ENCODE measurements around the gene EEF1A2. TPM values are rescaled to one million over a fixed set of nuclear protein-coding genes. Genes with fewer than 3 reads are reported as not detected.

The EEF1A2 gene
- total and polyA plus RNA-seq, 7 experiments from 2014 or later: 0.08 to 1.5 (median 0.53) TPM; not detected in 2

DNA sequence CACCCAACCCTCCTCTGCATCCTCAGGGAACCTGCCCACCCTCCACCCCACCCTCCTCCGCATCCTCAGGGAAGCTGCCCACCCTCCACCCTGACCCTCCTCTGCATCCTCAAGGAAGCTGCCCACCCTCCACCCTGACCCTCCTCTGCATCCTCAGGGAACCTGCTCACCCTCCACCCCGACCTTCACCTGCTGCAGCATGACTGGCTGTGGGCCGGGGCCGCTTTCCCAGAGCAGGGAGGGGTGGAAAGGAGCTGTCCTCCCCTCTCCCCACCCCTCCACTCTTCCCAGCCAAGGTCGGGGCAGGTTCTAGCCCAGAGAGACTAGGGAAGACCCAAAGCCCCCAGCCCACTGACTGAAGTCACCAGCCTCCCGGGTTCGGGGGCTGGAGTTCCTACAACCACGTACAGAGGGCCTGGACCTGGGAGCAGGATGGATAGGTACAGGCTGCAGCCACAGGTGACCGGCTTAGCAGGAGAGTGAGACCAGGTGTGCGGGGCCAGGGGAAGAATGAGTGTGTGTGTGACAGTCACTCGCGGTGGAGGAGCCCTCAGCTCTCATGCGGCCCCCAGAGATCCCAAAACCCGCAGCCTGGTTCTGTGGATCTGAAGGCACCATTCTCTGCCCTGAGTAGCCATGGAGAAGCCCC, 11.6 kb downstream of the EEF1A2 start:
- ATAC-seq (no peak), DNase-seq (no peak)
- Mint-ChIP-seq H3K36me3 (no peaks in the 10 kb centered on the region), H3K4me3 (peak overlapping the region in 1 of 10 donors; percentile 7), H3K27me3 (peaks cover 5 to 37% (median 16%) of the 10 kb centered on the region in 5 donors), H3K9me3 (peaks cover 0 to 8% (median 0%) of the 10 kb centered on the region in 11 donors), H3K4me1 (peaks cover 0 to 2% (median 0%) of the 10 kb centered on the region in 7 donors), H3K27ac (no peak overlapping the region)
- intact Hi-C loops (cut with micrococcal nuclease): no loop called here
- Histone ChIP-seq H3K9me3 (ENCODE audit: control insufficient read depth in 2 of 3, low read length in 3 of 3) (no peaks in the 10 kb centered on the region), H3K4me1 (ENCODE audit: control insufficient read depth in 2 of 2, insufficient read depth in 2 of 2, low read length in 2 of 2) (no peaks in the 10 kb centered on the region), H3K27ac (ENCODE audit: low read depth, low read length) (no peak overlapping the region), H3K36me3 (ENCODE audit: control insufficient read depth in 2 of 3, insufficient read depth in 3 of 3, low read length in 3 of 3) (no peaks in the 10 kb centered on the region), H3K4me3 (ENCODE audit: low read length) (no peak overlapping the region), H3K27me3 (ENCODE audit: control insufficient read depth in 2 of 2, insufficient read depth in 2 of 2, low read length in 2 of 2) (no peaks in the 10 kb centered on the region)
- POLR2A ChIA-PET: no interaction called here
- CTCF ChIA-PET: no interaction called here

DNA sequence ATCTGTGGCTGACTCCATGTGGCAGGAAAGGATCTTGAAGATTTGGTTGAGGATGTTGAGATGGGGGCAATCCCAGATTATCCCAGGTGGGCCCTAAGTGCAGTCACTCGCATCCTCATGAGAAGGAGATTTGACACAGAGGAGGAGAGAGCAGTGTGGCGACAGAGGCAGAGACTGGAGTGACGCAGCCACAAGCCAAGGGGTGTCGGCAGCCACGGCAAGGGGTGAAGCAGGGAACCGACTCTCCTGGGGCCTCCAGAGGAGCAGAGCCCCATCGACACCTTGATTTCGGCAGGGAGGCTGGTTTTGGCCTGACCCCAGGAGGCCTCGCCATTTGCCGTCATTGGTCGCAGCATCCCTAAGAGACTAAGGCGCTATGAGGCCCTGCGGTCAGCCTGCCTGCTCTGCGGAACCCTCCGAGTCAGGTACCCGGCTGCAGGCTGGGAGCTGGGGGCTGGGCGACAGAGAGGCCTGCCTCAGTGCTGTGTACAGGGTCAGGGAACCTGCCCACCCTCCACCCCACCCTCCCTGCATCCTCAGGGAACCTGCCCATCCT, 12.5 kb downstream of the EEF1A2 start:
- no peaks in the 10 kb centered on the region for H3K4me1 ChIP-seq (ENCODE audit: control insufficient read depth in 2 of 2, insufficient read depth in 2 of 2, low read length in 2 of 2)
- H3K9me3 ChIP-seq (ENCODE audit: control insufficient read depth in 2 of 3, low read length in 3 of 3): no peaks in the 10 kb centered on the region
- DNase-seq (no peak), ATAC-seq (no peak)
- no peak overlapping the region for H3K27ac Mint-ChIP-seq
- POLR2A ChIA-PET: interaction anchor here (0.7 kb wide), 1 partner anchor 11 kb away, joined by 3 read pairs; no protein-coding TSS in a partner anchor
- H3K4me3 Mint-ChIP-seq: no peak overlapping the region
- peaks cover 0 to 2% (median 0%) of the 10 kb centered on the region in 7 donors for H3K4me1 Mint-ChIP-seq
- H3K27me3 ChIP-seq (ENCODE audit: control insufficient read depth in 2 of 2, insufficient read depth in 2 of 2, low read length in 2 of 2): no peaks in the 10 kb centered on the region
- H3K36me3 ChIP-seq (ENCODE audit: control insufficient read depth in 2 of 3, insufficient read depth in 3 of 3, low read length in 3 of 3): no peaks in the 10 kb centered on the region
- CTCF ChIA-PET: no interaction called here
- H3K27me3 Mint-ChIP-seq: peaks cover 8 to 35% (median 17%) of the 10 kb centered on the region in 5 donors
- H3K36me3 Mint-ChIP-seq: no peaks in the 10 kb centered on the region
- no peak overlapping the region for H3K4me3 ChIP-seq (ENCODE audit: low read length)
- no peak overlapping the region for H3K27ac ChIP-seq (ENCODE audit: low read depth, low read length)
- intact Hi-C loops (cut with micrococcal nuclease): no loop called here
- H3K9me3 Mint-ChIP-seq: peaks cover 0 to 7% (median 0%) of the 10 kb centered on the region in 11 donors

DNA sequence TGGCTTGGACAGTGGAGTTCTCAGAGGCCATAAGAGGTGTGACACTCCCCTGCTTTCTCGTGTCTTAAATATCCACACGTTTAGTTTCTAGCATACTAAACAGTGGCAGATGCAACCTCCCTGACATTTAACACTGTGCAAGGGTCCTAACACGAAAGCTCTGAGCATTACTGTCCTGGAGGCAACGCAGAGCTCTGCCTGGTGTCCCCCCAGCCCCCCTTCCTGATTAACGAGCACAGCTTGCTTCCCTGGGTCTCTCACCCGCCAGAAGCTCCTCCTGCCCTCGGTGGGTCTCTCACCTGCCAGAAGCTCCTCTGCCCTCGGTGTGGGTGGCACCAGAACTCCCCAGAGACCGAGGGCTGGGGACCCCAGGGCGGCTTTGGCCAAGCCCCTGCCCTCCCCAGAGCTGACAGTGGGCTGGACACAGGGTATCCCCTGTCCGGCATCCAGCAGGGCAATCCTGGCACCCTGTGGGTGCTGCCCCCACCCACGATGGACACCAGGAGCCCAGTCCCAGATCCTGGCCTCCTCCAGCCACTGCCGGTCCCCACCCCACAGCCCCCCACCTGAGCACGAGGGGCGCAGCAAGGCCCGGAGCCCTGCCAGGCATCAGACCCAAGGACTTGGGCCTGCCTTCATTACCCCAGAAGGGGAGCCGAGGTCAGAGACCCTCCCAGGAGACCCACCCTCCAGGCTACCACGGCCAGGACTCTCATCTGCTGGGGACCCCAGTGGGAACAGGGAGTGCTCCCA, 14.1 kb downstream of the EEF1A2 start:
- no peaks in the 10 kb centered on the region for H3K36me3 ChIP-seq (ENCODE audit: control insufficient read depth in 2 of 3, insufficient read depth in 3 of 3, low read length in 3 of 3)
- intact Hi-C loops (cut with micrococcal nuclease): no loop called here
- no peaks in the 10 kb centered on the region for H3K4me1 ChIP-seq (ENCODE audit: control insufficient read depth in 2 of 2, insufficient read depth in 2 of 2, low read length in 2 of 2)
- no peak overlapping the region for H3K27ac ChIP-seq (ENCODE audit: low read depth, low read length)
- CTCF ChIA-PET: interaction anchor here (0.8 kb wide), 1 partner anchor 9 kb away, joined by 3 read pairs; no protein-coding TSS in a partner anchor
- Mint-ChIP-seq H3K4me3 (no peak overlapping the region), H3K9me3 (peaks cover 0 to 8% (median 0%) of the 10 kb centered on the region in 11 donors), H3K27ac (peak overlapping the region in 1 of 9 donors; percentile 30), H3K4me1 (peaks cover 0 to 2% (median 0%) of the 10 kb centered on the region in 7 donors), H3K27me3 (peaks cover 14 to 38% (median 20%) of the 10 kb centered on the region in 5 donors), H3K36me3 (no peaks in the 10 kb centered on the region)
- no peaks in the 10 kb centered on the region for H3K27me3 ChIP-seq (ENCODE audit: control insufficient read depth in 2 of 2, insufficient read depth in 2 of 2, low read length in 2 of 2)
- no peaks in the 10 kb centered on the region for H3K9me3 ChIP-seq (ENCODE audit: control insufficient read depth in 2 of 3, low read length in 3 of 3)
- ATAC-seq (no peak), DNase-seq (no peak)
- no peak overlapping the region for H3K4me3 ChIP-seq (ENCODE audit: low read length)
- POLR2A ChIA-PET: no interaction called here

DNA sequence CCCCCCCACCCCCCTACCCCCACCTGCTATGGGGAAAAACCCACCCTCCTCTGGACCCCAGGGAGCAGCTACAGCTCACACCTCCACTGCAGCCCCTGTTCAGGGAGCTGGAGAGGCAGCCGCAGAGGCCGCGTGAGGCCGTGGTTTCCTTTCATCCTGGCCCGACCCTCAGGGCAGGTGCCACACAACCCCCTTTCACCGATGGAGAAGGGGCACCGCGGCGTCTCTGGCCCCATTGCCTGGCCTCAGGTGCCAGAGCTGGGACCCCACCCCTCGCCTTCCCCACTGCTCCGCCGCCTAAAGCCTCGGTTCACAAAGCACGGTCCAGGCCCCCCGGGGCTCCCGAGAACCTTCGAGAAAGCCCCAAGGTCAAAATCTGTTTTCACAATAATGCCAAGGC, 14.6 kb downstream of the EEF1A2 start:
- DNase-seq: no peak
- no peaks in the 10 kb centered on the region for H3K27me3 ChIP-seq (ENCODE audit: control insufficient read depth in 2 of 2, insufficient read depth in 2 of 2, low read length in 2 of 2)
- intact Hi-C loops (cut with micrococcal nuclease): no loop called here

DNA sequence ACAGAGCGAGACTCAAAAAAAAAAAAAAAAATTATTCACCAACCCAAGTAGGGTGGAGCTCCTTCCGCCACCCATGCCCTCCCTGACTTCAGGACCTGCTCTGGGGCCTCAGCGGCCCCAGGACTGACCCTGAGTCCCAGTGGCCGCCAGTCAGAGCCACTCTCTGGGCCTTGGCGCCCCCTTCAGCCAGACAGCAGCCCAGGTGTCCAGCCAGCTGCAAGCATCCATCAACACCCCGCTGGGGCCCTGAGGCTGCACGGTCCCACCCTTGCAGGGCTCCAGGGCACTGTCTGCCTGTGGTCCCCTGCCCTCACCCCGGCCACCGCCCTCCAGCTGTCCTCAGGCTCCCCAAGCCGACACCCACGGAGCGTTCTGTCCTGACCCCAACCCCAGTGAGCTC, 15.0 kb downstream of the EEF1A2 start:
- H3K27ac Mint-ChIP-seq: no peak overlapping the region
- peaks cover 16 to 35% (median 20%) of the 10 kb centered on the region in 5 donors for H3K27me3 Mint-ChIP-seq
- POLR2A ChIA-PET: no interaction called here
- Histone ChIP-seq H3K27me3 (ENCODE audit: control insufficient read depth in 2 of 2, insufficient read depth in 2 of 2, low read length in 2 of 2) (no peaks in the 10 kb centered on the region), H3K4me3 (ENCODE audit: low read length) (no peak overlapping the region), H3K36me3 (ENCODE audit: control insufficient read depth in 2 of 3, insufficient read depth in 3 of 3, low read length in 3 of 3) (no peaks in the 10 kb centered on the region), H3K27ac (ENCODE audit: low read depth, low read length) (no peak overlapping the region), H3K4me1 (ENCODE audit: control insufficient read depth in 2 of 2, insufficient read depth in 2 of 2, low read length in 2 of 2) (no peaks in the 10 kb centered on the region), H3K9me3 (ENCODE audit: control insufficient read depth in 2 of 3, low read length in 3 of 3) (no peaks in the 10 kb centered on the region)
- H3K4me1 Mint-ChIP-seq: peaks cover 0 to 2% (median 0%) of the 10 kb centered on the region in 7 donors
- H3K9me3 Mint-ChIP-seq: peaks cover 0 to 5% (median 0%) of the 10 kb centered on the region in 11 donors
- ATAC-seq (no peak), DNase-seq (no peak)
- intact Hi-C loops (cut with micrococcal nuclease): no loop called here
- no peaks in the 10 kb centered on the region for H3K36me3 Mint-ChIP-seq
- CTCF ChIA-PET: no interaction called here
- H3K4me3 Mint-ChIP-seq: no peak overlapping the region

More for the DNA sequence above, 14.6 kb downstream of the EEF1A2 start:
- Mint-ChIP-seq H3K4me1 (peaks cover 0 to 2% (median 0%) of the 10 kb centered on the region in 7 donors), H3K27ac (peak overlapping the region in 1 of 9 donors; percentile 30), H3K36me3 (no peaks in the 10 kb centered on the region), H3K27me3 (peaks cover 17 to 35% (median 20%) of the 10 kb centered on the region in 5 donors), H3K9me3 (peaks cover 0 to 5% (median 0%) of the 10 kb centered on the region in 11 donors), H3K4me3 (no peak overlapping the region)
- Histone ChIP-seq H3K9me3 (ENCODE audit: control insufficient read depth in 2 of 3, low read length in 3 of 3) (no peaks in the 10 kb centered on the region), H3K36me3 (ENCODE audit: control insufficient read depth in 2 of 3, insufficient read depth in 3 of 3, low read length in 3 of 3) (no peaks in the 10 kb centered on the region), H3K4me3 (ENCODE audit: low read length) (no peak overlapping the region), H3K4me1 (ENCODE audit: control insufficient read depth in 2 of 2, insufficient read depth in 2 of 2, low read length in 2 of 2) (no peaks in the 10 kb centered on the region), H3K27ac (ENCODE audit: low read depth, low read length) (no peak overlapping the region)
- ATAC-seq: no peak
- ChIA-PET CTCF (interaction anchor here (0.8 kb wide), 1 partner anchor 8 kb away, joined by 3 read pairs; no protein-coding TSS in a partner anchor), POLR2A (no interaction called here)

DNA sequence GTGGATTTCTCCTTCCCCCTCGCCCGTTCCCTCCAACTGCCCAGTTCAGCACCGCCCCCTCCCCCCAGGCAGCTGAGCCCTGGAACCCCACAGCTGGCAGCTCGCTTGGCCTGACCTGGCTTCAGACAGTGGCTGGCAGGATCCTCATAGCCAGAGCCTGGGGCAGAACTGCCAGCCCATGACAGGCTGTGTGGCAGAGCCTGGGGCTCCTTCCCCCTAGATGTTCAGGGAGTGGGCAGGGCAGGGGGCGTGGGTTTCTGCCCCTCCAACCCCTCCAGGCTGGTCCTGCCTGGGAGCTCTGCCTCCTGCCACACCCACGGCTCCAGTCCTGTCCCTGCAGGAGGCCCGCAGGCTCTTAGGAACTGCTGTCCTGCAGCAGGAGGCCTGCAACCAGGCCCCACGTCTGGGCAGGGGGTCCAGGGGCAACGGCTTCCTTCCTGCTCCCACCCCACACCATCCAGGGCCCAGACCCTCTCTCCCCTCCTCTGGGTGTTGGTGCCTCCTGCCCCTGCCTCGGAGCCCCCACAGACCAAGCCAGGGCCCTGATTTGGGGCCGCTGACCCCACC, 16.8 kb downstream of the EEF1A2 start:
- H3K4me3 ChIP-seq (ENCODE audit: low read length): no peak overlapping the region
- H3K9me3 ChIP-seq (ENCODE audit: control insufficient read depth in 2 of 3, low read length in 3 of 3): no peaks in the 10 kb centered on the region
- no peak overlapping the region for H3K27ac ChIP-seq (ENCODE audit: low read depth, low read length)
- H3K4me1 ChIP-seq (ENCODE audit: control insufficient read depth in 2 of 2, insufficient read depth in 2 of 2, low read length in 2 of 2): no peaks in the 10 kb centered on the region
- Mint-ChIP-seq H3K9me3 (peaks cover 0 to 5% (median 0%) of the 10 kb centered on the region in 11 donors), H3K36me3 (no peaks in the 10 kb centered on the region), H3K27ac (no peak overlapping the region), H3K4me1 (peaks cover 0 to 4% (median 0%) of the 10 kb centered on the region in 7 donors), H3K4me3 (no peak overlapping the region), H3K27me3 (peaks cover 16 to 45% (median 20%) of the 10 kb centered on the region in 5 donors)
- H3K27me3 ChIP-seq (ENCODE audit: control insufficient read depth in 2 of 2, insufficient read depth in 2 of 2, low read length in 2 of 2): no peaks in the 10 kb centered on the region
- intact Hi-C loops (cut with micrococcal nuclease): no loop called here
- H3K36me3 ChIP-seq (ENCODE audit: control insufficient read depth in 2 of 3, insufficient read depth in 3 of 3, low read length in 3 of 3): no peaks in the 10 kb centered on the region
- CTCF ChIA-PET: no interaction called here
- no peak for ATAC-seq
- POLR2A ChIA-PET: no interaction called here
- no peak for DNase-seq
